Measurements from ENCODE around the gene NDUFC1.
"Not testable (repeated sequence)": the region's sequence is repeated elsewhere in the genome, so short reads cannot be mapped to it uniquely, and the experiment has no call there.

Gene NDUFC1

GRCh38 chr4:139316733-139317132, 14.5 kb upstream of the NDUFC1 start:
- H3K27me3 ChIP-seq (ENCODE audit: insufficient read depth, low read length), result no peaks in the 10 kb centered on the region
- H3K79me2 ChIP-seq (ENCODE audit: control insufficient read depth, insufficient read depth, low read length, unreplicated experiment), result peaks cover 94% of the 10 kb centered on the region
- peaks cover 11% of the 10 kb centered on the region for H3K4me1 ChIP-seq (ENCODE audit: control insufficient read depth, insufficient read depth, low read length, unreplicated experiment)
- no peak overlapping the region for H3K4me3 ChIP-seq (ENCODE audit: low read depth, low read length)
- H3K27ac ChIP-seq (ENCODE audit: low read depth, low read length), result no peak overlapping the region
- H2AFZ ChIP-seq (ENCODE audit: low read length, unreplicated experiment), result no peak overlapping the region
- peaks cover 3% of the 10 kb centered on the region for H3K36me3 ChIP-seq (ENCODE audit: insufficient read depth, low read length)

DNA sequence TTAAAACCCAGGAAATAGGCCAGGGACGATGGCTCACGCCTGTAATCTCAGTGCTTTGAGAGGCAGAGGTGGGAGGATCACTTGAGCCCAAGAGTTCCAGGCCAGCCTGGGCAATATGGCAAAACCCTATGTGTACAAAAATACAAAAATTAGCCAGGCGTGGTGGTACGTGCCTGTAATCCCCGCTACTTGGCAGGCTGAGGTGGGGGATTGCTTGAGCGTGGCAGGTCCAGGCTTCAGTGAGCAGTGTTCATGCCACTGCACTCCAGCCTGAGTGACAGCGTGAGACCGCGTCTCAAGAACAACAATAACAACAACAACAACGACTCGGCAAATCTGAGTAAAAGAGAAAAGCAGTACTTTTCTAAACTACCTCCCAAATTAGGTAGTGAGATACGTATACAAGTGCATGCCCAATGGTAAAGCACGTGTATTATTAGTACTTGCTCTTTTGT, 13.0 kb upstream of the NDUFC1 start:
- H2AFZ ChIP-seq (ENCODE audit: low read length, unreplicated experiment), result no peak overlapping the region
- no peak overlapping the region for H3K27ac ChIP-seq (ENCODE audit: low read depth, low read length)
- H3K4me3 ChIP-seq (ENCODE audit: low read depth, low read length), result no peak overlapping the region
- peaks cover 3% of the 10 kb centered on the region for H3K36me3 ChIP-seq (ENCODE audit: insufficient read depth, low read length)
- H3K27me3 ChIP-seq (ENCODE audit: insufficient read depth, low read length), result no peaks in the 10 kb centered on the region
- peaks cover 94% of the 10 kb centered on the region for H3K79me2 ChIP-seq (ENCODE audit: control insufficient read depth, insufficient read depth, low read length, unreplicated experiment)
- H3K4me1 ChIP-seq (ENCODE audit: control insufficient read depth, insufficient read depth, low read length, unreplicated experiment), result peaks cover 11% of the 10 kb centered on the region

GRCh38 chr4:139314047-139314800, 11.9 kb upstream of the NDUFC1 start:
- H3K79me2 ChIP-seq (ENCODE audit: control insufficient read depth, insufficient read depth, low read length, unreplicated experiment), result peaks cover 93% of the 10 kb centered on the region
- no peak overlapping the region for H3K4me3 ChIP-seq (ENCODE audit: low read depth, low read length)
- H3K27ac ChIP-seq (ENCODE audit: low read depth, low read length), result no peak overlapping the region
- no peak overlapping the region for H2AFZ ChIP-seq (ENCODE audit: low read length, unreplicated experiment)
- no peaks in the 10 kb centered on the region for H3K27me3 ChIP-seq (ENCODE audit: insufficient read depth, low read length)
- peaks cover 11% of the 10 kb centered on the region for H3K4me1 ChIP-seq (ENCODE audit: control insufficient read depth, insufficient read depth, low read length, unreplicated experiment)
- H3K36me3 ChIP-seq (ENCODE audit: insufficient read depth, low read length), result peaks cover 3% of the 10 kb centered on the region

DNA sequence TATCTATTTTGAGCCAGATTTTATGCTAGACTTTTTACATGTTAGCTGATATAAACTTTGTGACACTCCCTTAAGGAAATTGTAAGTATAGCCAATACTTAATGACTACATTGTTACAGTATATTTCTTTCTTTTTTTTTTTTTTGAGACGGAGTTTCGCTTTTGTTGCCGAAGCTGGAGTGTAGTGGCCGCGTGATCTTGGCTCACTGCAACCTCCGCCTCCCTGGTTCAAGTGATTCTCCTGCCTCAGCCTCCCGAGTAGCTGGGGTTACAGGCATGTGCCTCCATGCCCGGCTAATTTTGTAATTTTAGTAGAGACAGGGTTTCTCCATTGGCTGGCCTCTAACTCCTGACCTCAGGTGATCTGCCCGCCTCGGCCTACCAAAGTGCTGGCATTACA, 11.1 kb upstream of the NDUFC1 start:
- peak overlapping the region; percentile 33; the same call in 1 of the 2 replicates for H3K27ac ChIP-seq (ENCODE audit: low read depth, low read length)
- H2AFZ ChIP-seq (ENCODE audit: low read length, unreplicated experiment); H3K4me3 ChIP-seq (ENCODE audit: low read depth, low read length); H3K36me3 ChIP-seq (ENCODE audit: insufficient read depth, low read length); H3K27me3 ChIP-seq (ENCODE audit: insufficient read depth, low read length): not testable (repeated sequence)
- peaks cover 93% of the 10 kb centered on the region for H3K79me2 ChIP-seq (ENCODE audit: control insufficient read depth, insufficient read depth, low read length, unreplicated experiment)
- peaks cover 11% of the 10 kb centered on the region for H3K4me1 ChIP-seq (ENCODE audit: control insufficient read depth, insufficient read depth, low read length, unreplicated experiment)

DNA sequence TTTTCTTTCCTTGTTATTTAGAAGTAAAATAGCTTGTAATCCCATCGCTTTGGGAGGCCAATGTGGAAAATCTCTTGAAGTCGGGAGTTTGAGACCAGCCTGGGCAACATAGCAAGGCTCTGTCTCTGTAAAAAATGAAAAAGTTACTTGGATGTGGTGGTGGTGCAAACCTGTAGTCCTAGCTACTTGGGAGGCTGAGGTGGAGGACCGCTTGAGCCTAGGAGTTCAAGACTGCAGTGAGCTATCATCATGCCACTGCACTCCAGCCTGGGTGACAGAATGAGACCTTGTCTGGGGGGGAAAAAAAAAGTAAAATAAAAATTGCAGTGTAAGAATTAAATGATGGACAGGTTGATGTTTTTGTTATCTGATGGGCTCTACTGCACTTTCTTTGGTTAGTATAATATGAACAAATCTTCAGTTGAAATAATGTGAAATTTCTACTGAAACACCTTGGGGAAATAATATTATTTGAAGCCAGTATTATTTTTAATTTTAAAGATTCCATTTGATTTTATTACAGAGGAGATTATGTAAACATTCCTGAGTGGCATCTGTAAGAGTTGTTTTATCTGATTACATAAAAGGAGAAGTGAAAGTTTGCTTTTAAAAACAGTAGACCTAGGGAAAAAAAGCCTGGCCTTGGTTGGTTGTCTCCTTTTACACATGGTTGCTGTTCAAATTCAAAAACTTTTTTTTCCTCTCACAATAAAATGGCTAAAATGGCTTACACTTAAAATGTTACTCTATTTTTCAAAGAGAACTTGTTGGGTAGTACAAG, 10.5 kb upstream of the NDUFC1 start:
- H2AFZ ChIP-seq (ENCODE audit: low read length, unreplicated experiment), result no peak overlapping the region
- H3K4me1 ChIP-seq (ENCODE audit: control insufficient read depth, insufficient read depth, low read length, unreplicated experiment), result peaks cover 11% of the 10 kb centered on the region
- H3K4me3 ChIP-seq (ENCODE audit: low read depth, low read length), result no peak overlapping the region
- H3K79me2 ChIP-seq (ENCODE audit: control insufficient read depth, insufficient read depth, low read length, unreplicated experiment), result peaks cover 92% of the 10 kb centered on the region
- H3K27ac ChIP-seq (ENCODE audit: low read depth, low read length), result peak overlapping the region; percentile 33; the same call in 1 of the 2 replicates
- H3K36me3 ChIP-seq (ENCODE audit: insufficient read depth, low read length), result peaks cover 3% of the 10 kb centered on the region
- H3K27me3 ChIP-seq (ENCODE audit: insufficient read depth, low read length), result no peaks in the 10 kb centered on the region

DNA sequence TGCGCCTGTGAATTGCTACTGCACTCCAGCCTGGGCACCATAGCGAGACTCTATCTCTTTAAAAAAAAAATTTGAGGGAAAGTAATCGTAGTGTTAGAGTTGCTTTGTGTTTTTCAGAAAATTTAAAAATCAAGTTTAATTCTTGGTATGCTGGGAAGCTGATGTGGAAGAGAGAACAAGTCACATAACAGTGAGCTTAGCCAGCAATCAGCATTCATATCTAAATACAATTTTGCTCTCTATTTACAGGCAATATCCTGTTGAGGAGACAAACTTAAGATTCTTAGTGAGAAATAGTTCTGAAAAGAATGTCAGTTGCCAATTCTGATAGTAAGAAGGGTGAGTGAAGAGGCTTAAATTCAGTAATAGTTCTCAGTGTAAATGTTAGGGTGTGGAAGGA, 9.6 kb upstream of the NDUFC1 start:
- Histone ChIP-seq H3K4me3 (ENCODE audit: low read depth, low read length) (no peak overlapping the region), H3K27ac (ENCODE audit: low read depth, low read length) (no peak overlapping the region), H3K79me2 (ENCODE audit: control insufficient read depth, insufficient read depth, low read length, unreplicated experiment) (peaks cover 92% of the 10 kb centered on the region), H3K27me3 (ENCODE audit: insufficient read depth, low read length) (no peaks in the 10 kb centered on the region), H2AFZ (ENCODE audit: low read length, unreplicated experiment) (no peak overlapping the region), H3K4me1 (ENCODE audit: control insufficient read depth, insufficient read depth, low read length, unreplicated experiment) (peaks cover 11% of the 10 kb centered on the region), H3K36me3 (ENCODE audit: insufficient read depth, low read length) (peaks cover 1% of the 10 kb centered on the region)

GRCh38 chr4:139304920-139305319, 2.6 kb upstream of the NDUFC1 start:
- H3K79me2 ChIP-seq (ENCODE audit: control insufficient read depth, insufficient read depth, low read length, unreplicated experiment), result peaks cover 88% of the 10 kb centered on the region
- H3K27ac ChIP-seq (ENCODE audit: low read depth, low read length), result no peak overlapping the region
- H2AFZ ChIP-seq (ENCODE audit: low read length, unreplicated experiment), result no peak overlapping the region
- no peaks in the 10 kb centered on the region for H3K27me3 ChIP-seq (ENCODE audit: insufficient read depth, low read length)
- no peaks in the 10 kb centered on the region for H3K4me1 ChIP-seq (ENCODE audit: control insufficient read depth, insufficient read depth, low read length, unreplicated experiment)
- H3K36me3 ChIP-seq (ENCODE audit: insufficient read depth, low read length), result peaks cover 11% of the 10 kb centered on the region
- H3K4me3 ChIP-seq (ENCODE audit: low read depth, low read length), result no peak overlapping the region

GRCh38 chr4:139301113-139301820, 1.0 kb downstream of the NDUFC1 start, which contains the start of gene NAA15:
TSS of gene NAA15 (plus strand) at chr4:139301505. CDS start at chr4:139301778, 273 bp downstream.
- Histone ChIP-seq H3K4me3 (ENCODE audit: low read depth, low read length) (peak within 1 kb of the TSS; percentile 84), H3K79me2 (ENCODE audit: control insufficient read depth, insufficient read depth, low read length, unreplicated experiment) (peaks cover 62% of the 10 kb centered on the region), H2AFZ (ENCODE audit: low read length, unreplicated experiment) (peak within 1 kb of the TSS; percentile 96), H3K36me3 (ENCODE audit: insufficient read depth, low read length) (peaks cover 11% of the 10 kb centered on the region; the same call in 1 of the 2 replicates), H3K27ac (ENCODE audit: low read depth, low read length) (peak within 1 kb of the TSS; percentile 84), H3K27me3 (ENCODE audit: insufficient read depth, low read length) (no peaks in the 10 kb centered on the region), H3K4me1 (ENCODE audit: control insufficient read depth, insufficient read depth, low read length, unreplicated experiment) (peaks cover 17% of the 10 kb centered on the region)

GRCh38 chr4:139300431-139301112, 1.7 kb downstream of the NDUFC1 start:
- Histone ChIP-seq H2AFZ (ENCODE audit: low read length, unreplicated experiment) (peak overlapping the region; percentile 58), H3K27me3 (ENCODE audit: insufficient read depth, low read length) (no peaks in the 10 kb centered on the region), H3K36me3 (ENCODE audit: insufficient read depth, low read length) (peaks cover 7% of the 10 kb centered on the region; the same call in 1 of the 2 replicates), H3K4me1 (ENCODE audit: control insufficient read depth, insufficient read depth, low read length, unreplicated experiment) (peaks cover 21% of the 10 kb centered on the region), H3K4me3 (ENCODE audit: low read depth, low read length) (peak overlapping the region; percentile 84), H3K27ac (ENCODE audit: low read depth, low read length) (peak overlapping the region; percentile 69), H3K79me2 (ENCODE audit: control insufficient read depth, insufficient read depth, low read length, unreplicated experiment) (peaks cover 58% of the 10 kb centered on the region)

- peak overlapping the region; percentile 69 for H3K27ac ChIP-seq (ENCODE audit: low read depth, low read length)
- peaks cover 56% of the 10 kb centered on the region for H3K79me2 ChIP-seq (ENCODE audit: control insufficient read depth, insufficient read depth, low read length, unreplicated experiment)
- no peaks in the 10 kb centered on the region for H3K36me3 ChIP-seq (ENCODE audit: insufficient read depth, low read length)
- peak overlapping the region; percentile 58 for H2AFZ ChIP-seq (ENCODE audit: low read length, unreplicated experiment)
- H3K4me1 ChIP-seq (ENCODE audit: control insufficient read depth, insufficient read depth, low read length, unreplicated experiment), result peaks cover 21% of the 10 kb centered on the region
- no peaks in the 10 kb centered on the region for H3K27me3 ChIP-seq (ENCODE audit: insufficient read depth, low read length)
- peak overlapping the region; percentile 84 for H3K4me3 ChIP-seq (ENCODE audit: low read depth, low read length)
Observed at GRCh38 chr4:139299536-139299935, 2.7 kb downstream of the NDUFC1 start.

All from ACC112 (cell line).